ENCODE results near the gene AXIN2. TPM values are rescaled to one million over a fixed set of nuclear protein-coding genes. Genes with fewer than 3 reads are reported as not detected.
A peak's percentile ranks its signal among the peaks of the same experiment; 100 is the strongest.

AXIN2 gene
- total RNA-seq, 1 experiment from 2014 or later, result 168 TPM

DNA sequence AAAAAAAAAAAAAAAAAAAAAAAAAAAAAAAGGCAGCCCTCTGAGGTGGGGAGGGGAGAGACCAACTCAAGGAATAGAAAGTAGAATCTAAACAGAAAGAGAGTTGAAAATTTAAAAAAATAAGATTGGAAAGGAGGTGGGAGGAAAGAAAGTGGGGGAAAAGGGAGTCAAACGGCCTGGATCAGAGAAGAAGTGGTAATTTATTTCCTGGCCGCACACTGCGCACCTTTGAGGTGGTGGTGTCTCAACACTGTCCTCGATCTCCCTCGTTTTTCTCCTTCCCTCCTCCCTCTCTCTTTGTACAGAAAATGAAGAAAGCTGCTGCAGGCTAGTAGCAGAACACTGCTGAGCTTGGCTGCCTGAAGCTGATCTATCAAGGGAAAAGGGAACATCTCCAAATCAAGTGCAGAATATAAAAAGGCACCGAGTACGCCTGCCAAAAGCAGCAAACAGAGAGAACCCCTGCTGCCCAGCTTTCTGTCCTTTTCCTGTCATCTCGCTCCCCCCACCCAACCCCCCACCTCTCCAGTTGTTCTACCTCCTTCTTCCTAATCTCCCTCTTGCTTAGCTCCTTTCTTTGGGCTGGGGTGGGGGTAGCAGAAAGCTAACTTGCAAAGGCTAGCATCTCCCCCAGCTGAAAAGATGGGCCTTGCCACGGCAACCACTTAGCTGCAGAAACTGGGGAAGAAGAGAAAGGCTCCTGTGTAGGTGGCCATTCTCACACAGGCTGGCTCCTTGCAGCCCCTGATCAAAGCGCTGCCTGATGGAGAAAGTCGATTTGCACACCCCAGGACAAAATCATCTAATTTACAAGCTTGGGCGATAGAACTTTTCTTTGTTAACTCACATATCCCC, 22.5 kb downstream of the AXIN2 start:
- TF ChIP-seq, protein P1, sequence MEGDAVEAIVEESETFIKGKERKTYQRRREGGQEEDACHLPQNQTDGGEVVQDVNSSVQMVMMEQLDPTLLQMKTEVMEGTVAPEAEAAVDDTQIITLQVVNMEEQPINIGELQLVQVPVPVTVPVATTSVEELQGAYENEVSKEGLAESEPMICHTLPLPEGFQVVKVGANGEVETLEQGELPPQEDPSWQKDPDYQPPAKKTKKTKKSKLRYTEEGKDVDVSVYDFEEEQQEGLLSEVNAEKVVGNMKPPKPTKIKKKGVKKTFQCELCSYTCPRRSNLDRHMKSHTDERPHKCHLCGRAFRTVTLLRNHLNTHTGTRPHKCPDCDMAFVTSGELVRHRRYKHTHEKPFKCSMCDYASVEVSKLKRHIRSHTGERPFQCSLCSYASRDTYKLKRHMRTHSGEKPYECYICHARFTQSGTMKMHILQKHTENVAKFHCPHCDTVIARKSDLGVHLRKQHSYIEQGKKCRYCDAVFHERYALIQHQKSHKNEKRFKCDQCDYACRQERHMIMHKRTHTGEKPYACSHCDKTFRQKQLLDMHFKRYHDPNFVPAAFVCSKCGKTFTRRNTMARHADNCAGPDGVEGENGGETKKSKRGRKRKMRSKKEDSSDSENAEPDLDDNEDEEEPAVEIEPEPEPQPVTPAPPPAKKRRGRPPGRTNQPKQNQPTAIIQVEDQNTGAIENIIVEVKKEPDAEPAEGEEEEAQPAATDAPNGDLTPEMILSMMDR (IDR thresholded peaks at IDR 0.05; ENCODE audit: insufficient read depth in 1 of 2, low read depth in 1 of 2, low read length in 1 of 2, severe bottlenecking in 1 of 2, unreplicated experiment in 1 of 2), result no peak
- no peaks in the 10 kb centered on the region for H3K27me3 ChIP-seq (replicated peaks; ENCODE audit: control insufficient read depth, insufficient read depth, low read length)
- H3K27me3 Mint-ChIP-seq (ENCODE audit: insufficient read depth, unreplicated experiment), result no peaks in the 10 kb centered on the region
- H3K4me1 ChIP-seq, result peaks cover 34% of the 10 kb centered on the region
- H3K4me3 Mint-ChIP-seq (ENCODE audit: unreplicated experiment), result no peak overlapping the region
- ChIA-PET POLR2A (interaction anchor here (1.3 kb wide), 1 partner anchor 9 kb away, joined by 5 read pairs; no protein-coding TSS in a partner anchor), CTCF (no interaction called here)
- no peak for DNase-seq
- no peaks in the 10 kb centered on the region for H3K9me3 Mint-ChIP-seq (ENCODE audit: unreplicated experiment)
- H3K4me1 Mint-ChIP-seq (ENCODE audit: low read depth, unreplicated experiment), result peaks cover 48% of the 10 kb centered on the region
- no peak overlapping the region for H3K4me3 ChIP-seq (ENCODE audit: low read depth, low read length)
- H3K9me3 ChIP-seq, result no peaks in the 10 kb centered on the region
- intact Hi-C loops (cut with micrococcal nuclease; ENCODE audit: unreplicated experiment), result no loop called here
- H3K36me3 Mint-ChIP-seq (ENCODE audit: insufficient read depth, unreplicated experiment), result peaks cover 84% of the 10 kb centered on the region
- H3K36me3 ChIP-seq (ENCODE audit: control insufficient read depth, insufficient read depth, low read length), result peaks cover 4% of the 10 kb centered on the region
- H3K27ac Mint-ChIP-seq (ENCODE audit: unreplicated experiment), result peak overlapping the region; percentile 50
- BruUV-seq (replicated peaks), result no TSS peak

DNA sequence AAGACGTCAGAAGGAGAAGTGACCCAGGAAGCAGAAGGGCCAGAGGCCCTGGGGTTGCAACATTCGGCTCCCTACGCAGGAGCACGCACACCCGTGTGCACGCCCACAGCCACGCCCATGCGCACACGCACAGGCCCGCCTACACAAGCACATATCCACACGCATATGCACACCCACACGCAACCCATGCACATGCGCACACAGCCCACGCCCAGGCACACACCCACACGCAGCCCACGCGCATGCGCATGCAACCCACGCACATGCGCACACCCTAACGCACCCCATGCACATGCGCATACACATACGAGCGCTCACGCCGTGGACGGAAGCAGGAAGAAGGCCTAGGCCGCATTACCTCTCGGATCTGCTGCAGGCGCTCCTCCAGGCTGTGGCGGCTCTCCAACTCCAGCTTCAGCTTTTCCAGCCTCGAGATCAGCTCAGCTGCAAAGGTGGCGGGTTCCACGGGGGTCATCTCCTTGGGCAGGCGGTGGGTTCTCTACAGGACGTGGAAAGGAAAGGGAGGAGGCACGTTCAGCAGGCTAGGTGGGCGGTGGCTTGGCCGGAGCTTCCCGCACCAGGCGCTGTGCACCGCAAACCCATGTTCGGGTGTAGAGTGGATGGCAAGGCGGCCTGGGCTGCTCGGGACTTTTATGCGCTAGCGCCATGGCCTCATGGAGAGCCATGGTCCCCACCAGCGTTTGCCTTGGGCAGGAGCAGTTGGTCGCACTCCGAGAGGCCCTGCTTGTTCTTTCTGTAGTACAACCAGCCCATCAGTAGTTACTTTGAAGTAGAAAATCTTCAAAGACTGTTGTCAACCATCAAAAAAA, 23.4 kb downstream of the AXIN2 start:
- peak overlapping the region; percentile 50 for H3K27ac Mint-ChIP-seq (ENCODE audit: unreplicated experiment)
- no peak for DNase-seq
- no peaks in the 10 kb centered on the region for H3K9me3 Mint-ChIP-seq (ENCODE audit: unreplicated experiment)
- intact Hi-C loops (cut with micrococcal nuclease; ENCODE audit: unreplicated experiment), result no loop called here
- H3K4me3 Mint-ChIP-seq (ENCODE audit: unreplicated experiment), result peak overlapping the region; percentile 24
- Histone ChIP-seq H3K27me3 (replicated peaks; ENCODE audit: control insufficient read depth, insufficient read depth, low read length) (no peaks in the 10 kb centered on the region), H3K4me3 (ENCODE audit: low read depth, low read length) (no peak overlapping the region), H3K36me3 (ENCODE audit: control insufficient read depth, insufficient read depth, low read length) (peaks cover 4% of the 10 kb centered on the region), H3K9me3 (no peaks in the 10 kb centered on the region), H3K4me1 (peaks cover 33% of the 10 kb centered on the region)
- no TSS peak for BruUV-seq (replicated peaks)
- H3K36me3 Mint-ChIP-seq (ENCODE audit: insufficient read depth, unreplicated experiment), result peaks cover 92% of the 10 kb centered on the region
- no peaks in the 10 kb centered on the region for H3K27me3 Mint-ChIP-seq (ENCODE audit: insufficient read depth, unreplicated experiment)
- POLR2A ChIA-PET, result interaction anchor here (1.3 kb wide), 1 partner anchor 9 kb away, joined by 5 read pairs; no protein-coding TSS in a partner anchor
- CTCF ChIA-PET, result no interaction called here
- H3K4me1 Mint-ChIP-seq (ENCODE audit: low read depth, unreplicated experiment), result peaks cover 53% of the 10 kb centered on the region
- TF ChIP-seq, protein P1 (IDR thresholded peaks at IDR 0.05; ENCODE audit: insufficient read depth in 1 of 2, low read depth in 1 of 2, low read length in 1 of 2, severe bottlenecking in 1 of 2, unreplicated experiment in 1 of 2), result no peak

DNA sequence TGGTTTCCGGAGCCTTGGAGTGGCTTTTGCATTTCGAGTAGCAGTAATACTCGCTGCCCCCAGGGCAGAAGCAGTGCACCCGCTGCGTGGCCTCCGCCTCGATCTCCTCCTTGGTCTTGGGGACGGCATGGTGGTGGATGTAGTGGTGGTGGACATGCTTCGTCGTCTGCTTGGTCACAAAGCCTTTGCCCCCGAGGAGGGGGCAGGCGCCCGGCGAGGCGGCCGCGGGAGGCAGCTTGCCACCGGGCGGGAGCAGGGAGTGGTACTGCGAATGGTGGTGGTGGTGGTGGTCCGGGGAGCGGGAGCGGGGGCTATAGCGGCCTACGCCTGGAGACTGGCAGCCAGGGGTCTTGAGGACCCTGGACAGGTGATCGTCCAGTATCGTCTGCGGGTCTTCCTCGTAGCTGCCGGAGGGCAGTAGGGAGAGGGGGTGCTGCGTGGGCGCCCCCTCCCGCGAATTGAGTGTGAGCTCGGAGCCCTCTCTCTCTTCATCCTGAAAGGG, 24.1 kb downstream of the AXIN2 start:
- Histone ChIP-seq H3K4me3 (ENCODE audit: low read depth, low read length) (no peak overlapping the region), H3K27me3 (replicated peaks; ENCODE audit: control insufficient read depth, insufficient read depth, low read length) (no peaks in the 10 kb centered on the region), H3K4me1 (peaks cover 33% of the 10 kb centered on the region), H3K36me3 (ENCODE audit: control insufficient read depth, insufficient read depth, low read length) (peaks cover 4% of the 10 kb centered on the region), H3K9me3 (no peaks in the 10 kb centered on the region)
- H3K27me3 Mint-ChIP-seq (ENCODE audit: insufficient read depth, unreplicated experiment), result no peaks in the 10 kb centered on the region
- ChIA-PET POLR2A (no interaction called here), CTCF (no interaction called here)
- H3K4me3 Mint-ChIP-seq (ENCODE audit: unreplicated experiment), result no peak overlapping the region
- TF ChIP-seq, protein P1 (IDR thresholded peaks at IDR 0.05; ENCODE audit: insufficient read depth in 1 of 2, low read depth in 1 of 2, low read length in 1 of 2, severe bottlenecking in 1 of 2, unreplicated experiment in 1 of 2), result no peak
- H3K36me3 Mint-ChIP-seq (ENCODE audit: insufficient read depth, unreplicated experiment), result peaks cover 99% of the 10 kb centered on the region
- DNase-seq, result no peak
- no peak overlapping the region for H3K27ac Mint-ChIP-seq (ENCODE audit: unreplicated experiment)
- no peaks in the 10 kb centered on the region for H3K9me3 Mint-ChIP-seq (ENCODE audit: unreplicated experiment)
- intact Hi-C loops (cut with micrococcal nuclease; ENCODE audit: unreplicated experiment), result no loop called here
- peaks cover 47% of the 10 kb centered on the region for H3K4me1 Mint-ChIP-seq (ENCODE audit: low read depth, unreplicated experiment)
- no TSS peak for BruUV-seq (replicated peaks)
